ENCODE measurements around the gene CEP97.

Gene CEP97

DNA sequence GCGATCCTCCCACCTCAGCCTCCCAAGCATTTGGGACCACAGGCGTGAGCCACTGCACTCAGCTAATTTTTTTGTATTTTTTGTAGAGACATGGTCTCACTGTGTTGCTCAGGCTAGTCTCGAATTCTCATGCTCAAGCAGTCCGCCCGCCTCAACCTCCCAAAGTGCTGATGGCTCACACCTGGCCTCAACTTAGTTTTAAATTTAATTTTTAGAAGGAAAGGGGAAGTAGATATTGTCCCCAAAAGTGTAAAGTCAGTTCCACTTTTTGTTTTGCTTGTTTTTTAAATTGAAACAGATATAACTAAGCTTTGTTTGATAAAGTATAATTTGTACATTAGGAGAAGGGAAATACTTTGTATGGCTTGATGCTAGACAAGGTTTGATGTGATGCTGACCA is 93.6 kb downstream of the CEP97 start:
- no peak for DNase-seq

DNA sequence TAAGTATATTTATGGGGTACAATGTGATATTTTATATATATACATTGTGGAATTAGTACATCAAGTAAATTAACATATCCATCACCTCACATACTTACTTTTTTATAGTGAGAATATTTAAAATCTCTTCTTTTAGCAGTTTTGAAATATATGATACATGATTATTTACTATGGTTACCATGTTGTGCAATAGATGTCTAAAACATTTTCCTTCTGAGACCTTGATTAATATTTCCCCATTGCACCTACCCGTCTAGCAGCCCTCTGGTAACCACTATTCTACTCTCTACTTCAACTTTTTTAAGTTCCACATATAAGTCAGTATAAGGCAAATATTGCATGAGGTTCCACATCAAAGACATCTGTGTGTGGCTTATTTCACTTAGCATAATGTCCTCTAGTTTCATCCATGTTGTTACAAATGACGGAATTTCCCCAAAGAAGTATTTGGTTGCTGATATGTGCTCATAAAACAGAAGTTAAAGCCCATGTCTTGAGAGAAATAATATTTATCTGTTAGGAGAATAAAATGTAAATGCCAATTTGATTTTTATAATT is 95.3 kb downstream of the CEP97 start:
- no peak for DNase-seq

Data from right forelimb (tissue), 1 donor.